ENCODE measurements around the gene SDK2. TPM values are rescaled to one million over a fixed set of nuclear protein-coding genes. Genes with fewer than 3 reads are reported as not detected.

SDK2 gene
- total and polyA plus RNA-seq, 2 donors, result 0.66 to 0.87 TPM

- Histone ChIP-seq H3K36me3 (ENCODE audit: control insufficient read depth in 2 of 2, insufficient read depth in 2 of 2, low read length in 1 of 2) (no peaks in the 10 kb centered on the region), H3K9me3 (ENCODE audit: control insufficient read depth in 2 of 2, insufficient read depth in 1 of 2, low read length in 1 of 2) (no peaks in the 10 kb centered on the region), H3K4me1 (ENCODE audit: control insufficient read depth in 2 of 2, insufficient read depth in 2 of 2, low read length in 2 of 2) (no peaks in the 10 kb centered on the region), H3K27me3 (ENCODE audit: control insufficient read depth in 2 of 2, insufficient read depth in 1 of 2, low read length in 1 of 2) (no peaks in the 10 kb centered on the region), H3K4me3 (ENCODE audit: low read length in 2 of 2) (no peak overlapping the region), H3K27ac (ENCODE audit: low read depth in 1 of 2, low read length in 1 of 2) (no peak overlapping the region)
- no peak for DNase-seq (ENCODE audit: low read depth in 6 of 9, low spot score in 9 of 9)
- WGBS, result 96% methylated on average over 28 of the region's 28 CpGs
Observed at GRCh38 chr17:73536700-73537605, 107.3 kb downstream of the SDK2 start.

GRCh38 chr17:73535746-73536145 lies 108.5 kb downstream of the SDK2 start:
- Histone ChIP-seq H3K27ac (ENCODE audit: low read depth in 1 of 2, low read length in 1 of 2) (no peak overlapping the region), H3K9me3 (ENCODE audit: control insufficient read depth in 2 of 2, insufficient read depth in 1 of 2, low read length in 1 of 2) (no peaks in the 10 kb centered on the region), H3K4me1 (ENCODE audit: control insufficient read depth in 2 of 2, insufficient read depth in 2 of 2, low read length in 2 of 2) (no peaks in the 10 kb centered on the region), H3K27me3 (ENCODE audit: control insufficient read depth in 2 of 2, insufficient read depth in 1 of 2, low read length in 1 of 2) (no peaks in the 10 kb centered on the region), H3K36me3 (ENCODE audit: control insufficient read depth in 2 of 2, insufficient read depth in 2 of 2, low read length in 1 of 2) (no peaks in the 10 kb centered on the region), H3K4me3 (ENCODE audit: low read length in 2 of 2) (no peak overlapping the region)
- 97% methylated on average over 6 of the region's 6 CpGs for WGBS
- DNase-seq (ENCODE audit: low read depth in 6 of 9, low spot score in 9 of 9), result no peak

GRCh38 chr17:73534209-73534909 lies 109.9 kb downstream of the SDK2 start:
- Histone ChIP-seq H3K4me3 (ENCODE audit: low read length in 2 of 2) (no peak overlapping the region), H3K4me1 (ENCODE audit: control insufficient read depth in 2 of 2, insufficient read depth in 2 of 2, low read length in 2 of 2) (no peaks in the 10 kb centered on the region), H3K27ac (ENCODE audit: low read depth in 1 of 2, low read length in 1 of 2) (no peak overlapping the region), H3K27me3 (ENCODE audit: control insufficient read depth in 2 of 2, insufficient read depth in 1 of 2, low read length in 1 of 2) (no peaks in the 10 kb centered on the region), H3K9me3 (ENCODE audit: control insufficient read depth in 2 of 2, insufficient read depth in 1 of 2, low read length in 1 of 2) (no peaks in the 10 kb centered on the region), H3K36me3 (ENCODE audit: control insufficient read depth in 2 of 2, insufficient read depth in 2 of 2, low read length in 1 of 2) (no peaks in the 10 kb centered on the region)
- no peak for DNase-seq (ENCODE audit: low read depth in 6 of 9, low spot score in 9 of 9)
- WGBS, result 90% methylated on average over 15 of the region's 15 CpGs

- Histone ChIP-seq H3K36me3 (ENCODE audit: control insufficient read depth in 2 of 2, insufficient read depth in 2 of 2, low read length in 1 of 2) (no peaks in the 10 kb centered on the region), H3K27ac (ENCODE audit: low read depth in 1 of 2, low read length in 1 of 2) (no peak overlapping the region), H3K4me1 (ENCODE audit: control insufficient read depth in 2 of 2, insufficient read depth in 2 of 2, low read length in 2 of 2) (no peaks in the 10 kb centered on the region), H3K27me3 (ENCODE audit: control insufficient read depth in 2 of 2, insufficient read depth in 1 of 2, low read length in 1 of 2) (no peaks in the 10 kb centered on the region), H3K9me3 (ENCODE audit: control insufficient read depth in 2 of 2, insufficient read depth in 1 of 2, low read length in 1 of 2) (no peaks in the 10 kb centered on the region), H3K4me3 (ENCODE audit: low read length in 2 of 2) (no peak overlapping the region)
- WGBS, result 96% methylated on average over 7 of the region's 7 CpGs
- no peak for DNase-seq (ENCODE audit: low read depth in 6 of 9, low spot score in 9 of 9)
Observed at GRCh38 chr17:73533781-73534180, 110.5 kb downstream of the SDK2 start.

- no peaks in the 10 kb centered on the region for H3K4me1 ChIP-seq (ENCODE audit: control insufficient read depth in 2 of 2, insufficient read depth in 2 of 2, low read length in 2 of 2)
- no peaks in the 10 kb centered on the region for H3K27me3 ChIP-seq (ENCODE audit: control insufficient read depth in 2 of 2, insufficient read depth in 1 of 2, low read length in 1 of 2)
- H3K4me3 ChIP-seq (ENCODE audit: low read length in 2 of 2), result no peak overlapping the region
- no peaks in the 10 kb centered on the region for H3K9me3 ChIP-seq (ENCODE audit: control insufficient read depth in 2 of 2, insufficient read depth in 1 of 2, low read length in 1 of 2)
- 93% methylated on average over 13 of the region's 13 CpGs for WGBS
- DNase-seq (ENCODE audit: low read depth in 6 of 9, low spot score in 9 of 9), result no peak
- H3K27ac ChIP-seq (ENCODE audit: low read depth in 1 of 2, low read length in 1 of 2), result no peak overlapping the region
- no peaks in the 10 kb centered on the region for H3K36me3 ChIP-seq (ENCODE audit: control insufficient read depth in 2 of 2, insufficient read depth in 2 of 2, low read length in 1 of 2)
Observed at GRCh38 chr17:73533127-73533526, 111.1 kb downstream of the SDK2 start.

- H3K27ac ChIP-seq (ENCODE audit: low read depth in 1 of 2, low read length in 1 of 2), result no peak overlapping the region
- H3K36me3 ChIP-seq (ENCODE audit: control insufficient read depth in 2 of 2, insufficient read depth in 2 of 2, low read length in 1 of 2), result no peaks in the 10 kb centered on the region
- no peaks in the 10 kb centered on the region for H3K9me3 ChIP-seq (ENCODE audit: control insufficient read depth in 2 of 2, insufficient read depth in 1 of 2, low read length in 1 of 2)
- no peak overlapping the region for H3K4me3 ChIP-seq (ENCODE audit: low read length in 2 of 2)
- 71% methylated on average over 9 of the region's 9 CpGs for WGBS
- H3K27me3 ChIP-seq (ENCODE audit: control insufficient read depth in 2 of 2, insufficient read depth in 1 of 2, low read length in 1 of 2), result no peaks in the 10 kb centered on the region
- H3K4me1 ChIP-seq (ENCODE audit: control insufficient read depth in 2 of 2, insufficient read depth in 2 of 2, low read length in 2 of 2), result no peaks in the 10 kb centered on the region
- DNase-seq (ENCODE audit: low read depth in 6 of 9, low spot score in 9 of 9), result no peak
Observed at GRCh38 chr17:73532421-73532901, 111.8 kb downstream of the SDK2 start.

- Histone ChIP-seq H3K27ac (ENCODE audit: low read depth in 1 of 2, low read length in 1 of 2) (no peak overlapping the region), H3K4me1 (ENCODE audit: control insufficient read depth in 2 of 2, insufficient read depth in 2 of 2, low read length in 2 of 2) (no peaks in the 10 kb centered on the region), H3K9me3 (ENCODE audit: control insufficient read depth in 2 of 2, insufficient read depth in 1 of 2, low read length in 1 of 2) (no peaks in the 10 kb centered on the region), H3K4me3 (ENCODE audit: low read length in 2 of 2) (no peak overlapping the region), H3K27me3 (ENCODE audit: control insufficient read depth in 2 of 2, insufficient read depth in 1 of 2, low read length in 1 of 2) (no peaks in the 10 kb centered on the region), H3K36me3 (ENCODE audit: control insufficient read depth in 2 of 2, insufficient read depth in 2 of 2, low read length in 1 of 2) (no peaks in the 10 kb centered on the region)
- DNase-seq (ENCODE audit: low read depth in 6 of 9, low spot score in 9 of 9), result no peak
- WGBS, result 97% methylated on average over 5 of the region's 5 CpGs
Observed at GRCh38 chr17:73531158-73531557, 113.1 kb downstream of the SDK2 start.

GRCh38 chr17:73528679-73529078 lies 115.6 kb downstream of the SDK2 start:
- WGBS, result 85% methylated on average over 7 of the region's 7 CpGs
- H3K27ac ChIP-seq (ENCODE audit: low read depth in 1 of 2, low read length in 1 of 2), result no peak overlapping the region
- H3K4me3 ChIP-seq (ENCODE audit: low read length in 2 of 2), result no peak overlapping the region
- H3K27me3 ChIP-seq (ENCODE audit: control insufficient read depth in 2 of 2, insufficient read depth in 1 of 2, low read length in 1 of 2), result no peaks in the 10 kb centered on the region
- H3K4me1 ChIP-seq (ENCODE audit: control insufficient read depth in 2 of 2, insufficient read depth in 2 of 2, low read length in 2 of 2), result no peaks in the 10 kb centered on the region
- no peaks in the 10 kb centered on the region for H3K9me3 ChIP-seq (ENCODE audit: control insufficient read depth in 2 of 2, insufficient read depth in 1 of 2, low read length in 1 of 2)
- DNase-seq (ENCODE audit: low read depth in 6 of 9, low spot score in 9 of 9), result no peak
- no peaks in the 10 kb centered on the region for H3K36me3 ChIP-seq (ENCODE audit: control insufficient read depth in 2 of 2, insufficient read depth in 2 of 2, low read length in 1 of 2)

GRCh38 chr17:73526952-73527351 lies 117.3 kb downstream of the SDK2 start:
- no peaks in the 10 kb centered on the region for H3K9me3 ChIP-seq (ENCODE audit: control insufficient read depth in 2 of 2, insufficient read depth in 1 of 2, low read length in 1 of 2)
- DNase-seq (ENCODE audit: low read depth in 6 of 9, low spot score in 9 of 9), result no peak
- WGBS, result 96% methylated on average over 7 of the region's 7 CpGs

More at GRCh38 chr17:73526952-73527351, 117.3 kb downstream of the SDK2 start:
- Histone ChIP-seq H3K27ac (ENCODE audit: low read depth in 1 of 2, low read length in 1 of 2) (no peak overlapping the region), H3K36me3 (ENCODE audit: control insufficient read depth in 2 of 2, insufficient read depth in 2 of 2, low read length in 1 of 2) (no peaks in the 10 kb centered on the region), H3K27me3 (ENCODE audit: control insufficient read depth in 2 of 2, insufficient read depth in 1 of 2, low read length in 1 of 2) (no peaks in the 10 kb centered on the region), H3K4me3 (ENCODE audit: low read length in 2 of 2) (no peak overlapping the region), H3K4me1 (ENCODE audit: control insufficient read depth in 2 of 2, insufficient read depth in 2 of 2, low read length in 2 of 2) (no peaks in the 10 kb centered on the region)
